HG03460 (cell line): Measurements from ENCODE around the gene ANKRD33.
"Not testable (repeated sequence)": the region's sequence is repeated elsewhere in the genome, so short reads cannot be mapped to it uniquely, and the experiment has no call there.

Source experiments
- ATAC-seq: cut with Tn5 transposase; IDR thresholded peaks from one replicate; pipeline ENCODE4 v1.9.1; 2021; ENCODE audit not compliant: unreplicated experiment

ANKRD33 gene

GRCh38 chr12:51873251-51873994 is 14.5 kb upstream of the ANKRD33 start:
- no peak for ATAC-seq

DNA sequence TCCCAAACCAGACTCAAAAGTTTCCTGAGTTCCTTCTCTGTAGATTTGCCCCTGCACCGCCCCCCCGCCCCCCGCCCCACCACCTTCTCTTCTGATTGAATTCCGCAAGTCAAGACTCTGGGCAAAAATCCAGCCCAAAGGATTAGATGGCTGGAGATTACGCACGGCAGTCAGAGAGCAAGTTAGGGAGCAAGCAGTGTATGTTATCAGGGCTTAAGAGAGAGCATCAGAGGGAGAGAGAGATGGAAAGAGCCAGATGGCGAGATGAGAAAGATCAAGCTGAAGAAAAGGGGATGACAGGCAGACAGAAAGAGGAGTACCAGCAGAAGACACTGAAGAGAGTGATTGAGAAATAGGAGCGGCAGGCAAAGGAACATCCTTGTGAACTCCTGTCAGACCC is 13.9 kb upstream of the ANKRD33 start:
- no peak for ATAC-seq

DNA sequence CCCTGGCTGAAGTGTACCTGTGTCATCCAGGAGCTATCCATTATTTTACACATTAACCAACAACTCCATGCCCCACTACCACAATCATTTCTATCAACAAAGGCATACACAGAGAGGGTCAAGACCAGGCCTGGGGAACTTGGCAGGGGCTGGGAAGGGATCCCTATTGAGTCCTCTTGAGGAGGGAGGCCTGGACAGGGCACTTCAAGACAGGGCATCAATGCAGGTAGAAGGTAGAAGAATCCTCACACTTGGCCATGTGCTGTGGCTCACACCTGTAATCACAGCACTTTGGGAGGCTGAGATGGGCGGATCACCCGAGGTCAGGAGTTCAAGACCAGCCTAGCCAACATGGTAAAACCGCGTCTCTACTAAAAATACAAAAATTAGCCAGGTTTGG is 13.4 kb upstream of the ANKRD33 start:
- no peak for ATAC-seq

GRCh38 chr12:51879102-51879501 is 8.8 kb upstream of the ANKRD33 start:
- no peak for ATAC-seq

DNA sequence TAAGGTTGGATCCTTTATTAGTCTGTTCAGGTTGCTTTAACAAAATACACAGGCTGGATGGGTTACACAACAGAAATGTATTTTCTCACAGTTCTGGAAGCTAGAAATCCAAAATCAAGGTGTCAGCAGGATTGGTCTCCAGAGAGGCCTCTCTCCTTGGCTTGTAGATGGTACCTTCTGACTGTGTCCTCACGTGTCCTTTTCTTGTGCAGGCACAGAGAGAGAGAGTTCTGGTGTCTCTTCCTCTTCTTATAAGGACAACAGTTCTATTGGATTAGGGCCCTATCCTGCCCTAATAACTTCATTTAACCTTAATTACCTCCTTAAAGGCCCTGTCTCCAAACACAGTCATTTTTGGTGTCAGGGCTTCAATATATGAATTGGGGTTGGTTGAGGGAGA is 4.6 kb upstream of the ANKRD33 start:
- no peak for ATAC-seq

DNA sequence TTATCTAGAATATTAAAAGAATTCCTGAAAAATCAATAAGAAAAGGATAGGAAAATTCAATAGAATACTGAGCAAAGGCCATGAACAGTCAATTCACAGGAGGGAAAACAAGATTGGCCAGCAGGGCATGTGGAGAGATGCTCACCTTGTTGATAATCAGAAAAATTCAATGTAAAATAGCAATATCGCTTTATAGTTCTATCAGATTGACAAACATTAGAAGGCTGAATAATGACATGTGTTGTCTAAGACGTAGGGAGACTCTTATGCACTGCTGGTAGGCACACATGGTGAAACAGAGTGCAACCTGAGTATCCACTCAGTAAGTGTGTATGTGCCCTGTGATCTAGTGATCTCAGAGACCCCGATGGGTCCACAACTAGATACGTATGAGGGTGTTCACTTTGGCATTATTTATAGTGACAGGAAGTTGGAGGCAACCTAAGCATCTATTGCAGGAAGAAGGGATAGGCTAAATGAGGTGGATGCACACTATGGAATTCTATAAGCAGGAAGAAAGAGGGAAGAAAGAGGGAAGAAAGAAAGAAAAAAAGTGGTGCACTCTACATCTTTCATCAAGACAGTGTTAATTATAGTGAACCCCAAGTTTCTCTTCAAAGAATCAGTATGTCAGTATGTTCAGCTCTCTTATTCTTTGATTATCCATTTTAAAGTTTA is 3.8 kb upstream of the ANKRD33 start:
- no peak for ATAC-seq

GRCh38 chr12:51884676-51885229 is 3.1 kb upstream of the ANKRD33 start:
- no peak for ATAC-seq

DNA sequence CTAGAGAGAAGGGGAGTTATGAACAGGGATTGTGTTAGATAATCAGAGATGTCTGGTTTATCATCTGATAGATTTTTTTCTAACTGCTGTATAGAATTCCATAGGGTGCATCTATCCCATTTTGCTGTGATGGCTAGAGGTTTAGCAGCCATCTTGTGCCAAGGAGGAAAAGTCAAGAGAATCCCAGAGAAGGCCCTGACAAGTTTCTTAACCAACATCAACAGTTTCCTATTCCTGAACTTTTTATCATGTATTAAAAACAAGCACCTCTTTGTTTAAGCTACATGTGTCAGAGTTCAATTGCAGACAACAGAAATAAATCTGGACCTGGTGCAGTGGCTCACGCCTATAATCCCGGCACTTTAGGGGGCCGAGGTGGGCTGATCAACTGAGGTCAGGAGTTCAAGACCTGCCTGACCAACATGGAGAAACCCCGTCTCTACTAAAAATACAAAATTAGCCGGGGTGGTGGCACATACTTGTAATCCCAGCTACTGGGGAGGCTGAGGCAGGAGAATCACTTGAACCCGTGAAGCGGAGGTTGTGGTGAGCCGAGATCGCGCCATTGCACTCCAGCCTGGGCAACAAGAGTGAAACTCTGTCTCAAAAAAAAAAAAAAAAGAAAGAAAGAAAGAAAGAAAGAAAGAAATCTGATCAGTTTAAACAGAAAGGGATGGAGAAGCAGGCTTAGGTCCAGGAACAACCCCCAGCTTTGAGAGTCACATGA is 2.4 kb upstream of the ANKRD33 start:
- not testable (repeated sequence) for ATAC-seq

DNA sequence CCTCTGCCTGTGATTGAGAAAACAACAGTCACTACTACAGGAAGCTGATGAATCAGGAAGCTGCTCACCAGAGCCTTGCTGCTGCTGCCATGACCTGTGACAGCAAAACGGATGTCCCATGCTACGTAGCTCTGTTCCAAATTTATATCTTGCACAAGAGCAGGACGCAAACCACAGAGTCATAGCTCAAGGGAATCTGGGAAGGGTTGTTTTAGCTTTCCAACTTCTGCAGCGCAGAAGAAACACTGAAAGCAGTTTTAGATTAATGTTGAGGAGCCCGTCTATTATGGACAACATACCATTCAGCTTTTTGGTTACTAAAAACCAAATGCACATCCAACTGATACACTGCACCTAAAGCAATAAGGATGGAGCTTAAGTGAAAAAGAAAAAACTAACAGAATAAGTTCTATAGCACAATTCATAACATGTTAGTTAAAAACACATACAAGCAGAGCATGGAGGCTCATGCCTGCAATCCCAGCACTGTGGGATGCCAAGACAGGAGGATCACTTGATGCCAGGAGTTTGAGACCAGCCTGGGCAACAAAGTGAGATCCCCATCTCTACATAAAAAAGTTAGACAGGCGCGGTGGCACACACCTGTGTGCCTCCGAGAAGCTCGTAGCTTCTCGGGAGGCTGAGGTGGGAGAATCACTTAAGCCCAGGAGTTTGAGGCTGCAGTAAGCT is 1.7 kb upstream of the ANKRD33 start:
- ATAC-seq, result no peak

GRCh38 chr12:51888316-51889215 is 663 bp downstream of the ANKRD33 start:
- no peak for ATAC-seq

GRCh38 chr12:51889216-51890132 is 1.6 kb downstream of the ANKRD33 start:
- ATAC-seq, result no peak

DNA sequence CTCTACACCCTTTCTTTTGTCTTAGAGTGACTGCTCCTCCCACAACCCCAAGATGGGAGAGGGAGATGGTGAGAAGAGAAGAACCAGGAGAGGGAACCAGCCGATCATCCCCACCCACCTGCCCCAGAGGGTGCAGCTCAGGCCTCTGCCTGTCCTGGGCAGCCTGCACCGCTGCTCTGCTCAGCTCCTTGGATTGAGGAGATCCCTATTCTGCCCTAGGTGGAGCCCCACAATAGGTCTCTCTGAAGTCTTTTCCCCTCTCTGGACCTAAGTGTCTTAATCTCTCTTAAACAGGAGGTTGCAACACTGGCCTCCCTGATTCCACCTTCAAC is 2.2 kb downstream of the ANKRD33 start:
- no peak for ATAC-seq

GRCh38 chr12:51890511-51891171 is 2.7 kb downstream of the ANKRD33 start:
- no peak for ATAC-seq

DNA sequence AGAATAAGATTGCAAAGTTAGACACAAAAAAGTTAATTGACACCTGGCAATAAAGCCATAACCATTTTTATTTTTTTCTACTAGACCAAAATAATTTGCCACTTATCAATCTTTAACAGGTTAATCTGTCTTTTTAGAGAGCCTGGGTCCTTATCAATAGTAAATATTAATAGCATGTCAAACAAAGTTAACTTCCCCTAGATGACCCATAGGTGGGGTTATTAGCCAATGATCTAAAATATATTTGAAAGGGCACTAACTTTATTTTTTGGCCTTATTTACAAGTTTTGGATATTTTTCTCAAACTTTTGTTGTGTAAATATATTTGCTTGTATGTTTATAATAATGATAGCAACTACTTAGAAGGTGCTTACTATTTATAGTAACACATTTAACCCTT is 3.9 kb downstream of the ANKRD33 start:
- no peak for ATAC-seq

GRCh38 chr12:51893786-51894185 is 5.9 kb downstream of the ANKRD33 start:
- no peak for ATAC-seq

DNA sequence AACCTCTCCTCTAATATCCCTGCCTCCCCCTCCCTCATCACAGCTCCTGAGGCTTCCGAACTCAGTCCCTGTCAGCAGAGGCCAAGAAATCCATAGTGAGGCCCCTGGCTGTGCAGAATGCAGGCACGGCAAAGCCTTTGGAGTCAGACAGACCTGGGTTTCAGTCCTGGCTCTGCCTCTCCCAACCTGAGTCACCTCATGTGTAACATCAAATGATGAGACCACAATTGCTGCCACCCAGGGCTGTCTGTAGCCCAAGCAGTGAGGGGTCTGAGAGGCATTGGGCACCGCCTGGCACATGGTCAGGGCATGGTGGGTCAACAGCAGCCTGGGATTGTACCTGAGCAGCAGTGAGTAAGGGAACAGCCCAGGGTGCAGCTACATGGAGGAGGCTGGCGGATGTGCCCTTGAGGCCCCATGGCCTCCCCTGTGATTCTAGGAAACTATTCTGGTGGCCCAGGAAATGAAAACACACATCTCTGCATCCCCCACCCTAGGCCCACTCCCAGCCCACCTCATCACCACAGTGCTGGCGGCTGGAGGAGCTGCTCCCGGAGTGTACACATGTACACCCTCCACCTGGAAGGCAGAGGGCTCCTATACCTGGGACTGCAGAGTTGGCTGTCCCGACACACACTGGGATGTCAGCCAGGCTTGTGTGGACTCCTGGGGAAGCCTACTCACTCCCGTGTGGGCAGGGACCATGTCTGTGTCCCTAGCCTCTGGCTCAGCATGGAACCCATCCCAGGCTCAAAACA is 7.7 kb downstream of the ANKRD33 start:
- ATAC-seq, result no peak

GRCh38 chr12:51896236-51896635 is 8.3 kb downstream of the ANKRD33 start:
- ATAC-seq, result no peak

GRCh38 chr12:51897181-51897580 is 9.3 kb downstream of the ANKRD33 start:
- no peak for ATAC-seq
